ENCODE results near the gene SINHCAF.
A peak's percentile ranks its signal among the peaks of the same experiment; 100 is the strongest.

SINHCAF gene

DNA sequence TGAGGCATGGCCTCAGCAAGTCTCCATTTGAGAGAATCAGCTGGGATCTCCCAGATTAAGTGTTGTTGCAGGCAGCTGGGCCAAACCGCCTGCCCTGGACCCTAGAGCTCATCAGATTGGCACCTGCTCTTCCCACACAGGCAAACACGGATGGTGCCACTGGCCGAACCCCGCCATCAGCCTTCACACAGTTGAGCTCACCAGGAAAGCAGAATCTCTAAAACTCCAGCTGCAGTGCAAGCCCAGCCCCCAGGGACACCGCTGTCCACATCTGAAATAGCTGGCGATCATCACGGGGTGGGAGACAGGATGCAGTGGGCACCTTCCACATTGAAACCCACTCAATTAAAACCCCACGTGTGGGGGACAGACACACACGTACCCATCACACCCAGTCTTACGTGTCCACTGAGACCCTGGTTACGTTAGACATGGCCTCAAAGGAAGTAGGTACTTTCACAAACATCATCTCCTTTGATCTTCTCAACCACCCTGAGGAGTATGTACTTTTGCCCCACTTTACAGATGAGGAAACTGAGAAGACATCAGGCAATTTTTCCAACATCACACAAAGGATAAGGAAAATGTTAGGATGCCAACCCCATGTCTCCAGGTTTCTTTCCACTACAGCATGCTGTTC lies 88.8 kb downstream of the SINHCAF start:
- H3F3A ChIP-seq (ENCODE audit: insufficient read depth, low read length), result no peaks in the 10 kb centered on the region
- H3K4me1 ChIP-seq (ENCODE audit: low read length), result no peaks in the 10 kb centered on the region
- no peaks in the 10 kb centered on the region for H3K9me2 ChIP-seq (replicated peaks; ENCODE audit: insufficient read depth, low read length)
- no peak overlapping the region for H3K9ac ChIP-seq (ENCODE audit: low read length)
- DNase-seq, result no peak
- no peaks in the 10 kb centered on the region for H3K36me3 ChIP-seq (replicated peaks; ENCODE audit: insufficient read depth, low read length)
- H4K20me1 ChIP-seq (ENCODE audit: insufficient read depth, low read length), result no peaks in the 10 kb centered on the region
- TF ChIP-seq EZH2phosphoT487 (IDR thresholded peaks at IDR 0.05; ENCODE audit: low read length), result no peak
- TF ChIP-seq, protein P1, sequence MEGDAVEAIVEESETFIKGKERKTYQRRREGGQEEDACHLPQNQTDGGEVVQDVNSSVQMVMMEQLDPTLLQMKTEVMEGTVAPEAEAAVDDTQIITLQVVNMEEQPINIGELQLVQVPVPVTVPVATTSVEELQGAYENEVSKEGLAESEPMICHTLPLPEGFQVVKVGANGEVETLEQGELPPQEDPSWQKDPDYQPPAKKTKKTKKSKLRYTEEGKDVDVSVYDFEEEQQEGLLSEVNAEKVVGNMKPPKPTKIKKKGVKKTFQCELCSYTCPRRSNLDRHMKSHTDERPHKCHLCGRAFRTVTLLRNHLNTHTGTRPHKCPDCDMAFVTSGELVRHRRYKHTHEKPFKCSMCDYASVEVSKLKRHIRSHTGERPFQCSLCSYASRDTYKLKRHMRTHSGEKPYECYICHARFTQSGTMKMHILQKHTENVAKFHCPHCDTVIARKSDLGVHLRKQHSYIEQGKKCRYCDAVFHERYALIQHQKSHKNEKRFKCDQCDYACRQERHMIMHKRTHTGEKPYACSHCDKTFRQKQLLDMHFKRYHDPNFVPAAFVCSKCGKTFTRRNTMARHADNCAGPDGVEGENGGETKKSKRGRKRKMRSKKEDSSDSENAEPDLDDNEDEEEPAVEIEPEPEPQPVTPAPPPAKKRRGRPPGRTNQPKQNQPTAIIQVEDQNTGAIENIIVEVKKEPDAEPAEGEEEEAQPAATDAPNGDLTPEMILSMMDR (IDR thresholded peaks at IDR 0.05; ENCODE audit: low read length), result no peak
- TF ChIP-seq EZH2 (optimal IDR thresholded peaks at IDR 0.05; ENCODE audit: low read depth, low read length), result no peak
- H2AFZ ChIP-seq (ENCODE audit: low read length), result no peak overlapping the region
- no peak overlapping the region for H3K27ac ChIP-seq (ENCODE audit: low read length)
- no peaks in the 10 kb centered on the region for H3K27me3 ChIP-seq (replicated peaks; ENCODE audit: insufficient read depth, low read length)
- H3K4me3 ChIP-seq (ENCODE audit: low read length), result no peak overlapping the region
- no peaks in the 10 kb centered on the region for H3K79me2 ChIP-seq (ENCODE audit: low read length)
- H3K9me3 ChIP-seq (replicated peaks; ENCODE audit: insufficient read depth, low read length), result no peaks in the 10 kb centered on the region
- H3K4me2 ChIP-seq (ENCODE audit: low read depth, low read length), result no peak overlapping the region

- no peak overlapping the region for H2AFZ ChIP-seq (ENCODE audit: low read length)
Measured at GRCh38 chr12:31235868-31236395, 90.0 kb downstream of the SINHCAF start.

DNA sequence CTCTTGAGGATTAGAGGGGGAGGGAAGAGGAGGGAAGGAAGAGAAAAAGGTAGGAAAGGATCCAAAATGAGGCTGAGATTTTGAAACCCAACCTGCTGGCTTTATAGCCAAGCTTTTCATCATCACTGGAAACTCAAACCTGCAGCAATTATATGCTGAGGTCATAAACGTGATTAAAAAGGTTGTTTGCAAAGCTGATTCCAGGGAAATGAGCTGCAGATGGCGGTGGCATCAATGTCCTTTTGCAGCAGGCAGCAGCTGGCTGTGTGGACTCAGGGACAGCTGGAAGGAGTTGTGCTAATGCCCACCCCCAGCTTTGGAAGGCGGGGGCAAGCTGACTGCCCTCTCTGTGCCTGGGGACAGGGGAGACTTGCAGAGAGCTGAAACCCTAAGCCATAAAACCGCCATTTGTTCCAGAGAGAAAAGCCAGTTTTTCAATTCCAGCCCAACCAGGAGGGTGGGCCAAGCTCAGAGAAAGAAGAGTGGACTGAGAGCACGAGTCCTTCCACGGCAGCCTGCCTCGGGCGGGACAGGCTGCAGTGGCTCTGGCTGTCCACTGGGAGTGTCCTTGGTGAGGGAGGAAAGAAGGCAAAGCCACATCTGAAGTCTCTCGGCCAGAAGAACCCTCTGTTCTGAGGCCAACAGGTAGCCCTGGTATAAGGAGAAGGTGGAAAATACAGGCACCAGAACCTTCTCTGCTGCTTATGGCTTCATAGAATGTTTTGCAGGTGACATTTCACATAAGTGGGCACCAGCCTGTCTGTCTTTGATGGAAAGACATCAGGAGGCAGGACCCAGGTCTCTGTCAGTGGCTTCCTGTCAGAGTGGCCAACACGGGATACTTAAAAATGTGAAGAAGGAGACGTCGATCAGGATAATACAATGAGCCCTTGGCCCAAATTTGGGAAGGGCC lies 90.7 kb downstream of the SINHCAF start:
- Histone ChIP-seq H3K36me3 (replicated peaks; ENCODE audit: insufficient read depth, low read length) (no peaks in the 10 kb centered on the region), H3K9ac (ENCODE audit: low read length) (no peak overlapping the region), H2AFZ (ENCODE audit: low read length) (no peak overlapping the region), H3K4me2 (ENCODE audit: low read depth, low read length) (no peak overlapping the region), H3K79me2 (ENCODE audit: low read length) (no peaks in the 10 kb centered on the region), H3K9me3 (replicated peaks; ENCODE audit: insufficient read depth, low read length) (no peaks in the 10 kb centered on the region), H4K20me1 (ENCODE audit: insufficient read depth, low read length) (no peaks in the 10 kb centered on the region), H3K27me3 (replicated peaks; ENCODE audit: insufficient read depth, low read length) (no peaks in the 10 kb centered on the region), H3K4me3 (ENCODE audit: low read length) (no peak overlapping the region), H3K27ac (ENCODE audit: low read length) (no peak overlapping the region), H3K4me1 (ENCODE audit: low read length) (no peaks in the 10 kb centered on the region), H3F3A (ENCODE audit: insufficient read depth, low read length) (no peaks in the 10 kb centered on the region), H3K9me2 (replicated peaks; ENCODE audit: insufficient read depth, low read length) (no peaks in the 10 kb centered on the region)
- TF ChIP-seq, protein P1 (IDR thresholded peaks at IDR 0.05; ENCODE audit: low read length), result peak; percentile 22
- no peak for TF ChIP-seq EZH2 (optimal IDR thresholded peaks at IDR 0.05; ENCODE audit: low read depth, low read length)
- DNase-seq, result no peak

More at GRCh38 chr12:31235868-31236395, 90.0 kb downstream of the SINHCAF start:
- no peak for TF ChIP-seq EZH2phosphoT487 (IDR thresholded peaks at IDR 0.05; ENCODE audit: low read length)
- TF ChIP-seq, protein P1 (IDR thresholded peaks at IDR 0.05; ENCODE audit: low read length), result no peak
- no peak for TF ChIP-seq EZH2 (optimal IDR thresholded peaks at IDR 0.05; ENCODE audit: low read depth, low read length)
- H3K79me2 ChIP-seq (ENCODE audit: low read length), result no peaks in the 10 kb centered on the region
- H3K9me3 ChIP-seq (replicated peaks; ENCODE audit: insufficient read depth, low read length), result no peaks in the 10 kb centered on the region
- H3K4me2 ChIP-seq (ENCODE audit: low read depth, low read length), result no peak overlapping the region
- H3K4me3 ChIP-seq (ENCODE audit: low read length), result no peak overlapping the region
- DNase-seq, result no peak
- H3F3A ChIP-seq (ENCODE audit: insufficient read depth, low read length), result no peaks in the 10 kb centered on the region
- H3K36me3 ChIP-seq (replicated peaks; ENCODE audit: insufficient read depth, low read length), result no peaks in the 10 kb centered on the region
- no peak overlapping the region for H3K9ac ChIP-seq (ENCODE audit: low read length)
- no peaks in the 10 kb centered on the region for H3K4me1 ChIP-seq (ENCODE audit: low read length)
- H4K20me1 ChIP-seq (ENCODE audit: insufficient read depth, low read length), result no peaks in the 10 kb centered on the region
- H3K27ac ChIP-seq (ENCODE audit: low read length), result no peak overlapping the region
- H3K9me2 ChIP-seq (replicated peaks; ENCODE audit: insufficient read depth, low read length), result no peaks in the 10 kb centered on the region
- H3K27me3 ChIP-seq (replicated peaks; ENCODE audit: insufficient read depth, low read length), result no peaks in the 10 kb centered on the region
